ENCODE measurements around the gene ULK4.

DNA sequence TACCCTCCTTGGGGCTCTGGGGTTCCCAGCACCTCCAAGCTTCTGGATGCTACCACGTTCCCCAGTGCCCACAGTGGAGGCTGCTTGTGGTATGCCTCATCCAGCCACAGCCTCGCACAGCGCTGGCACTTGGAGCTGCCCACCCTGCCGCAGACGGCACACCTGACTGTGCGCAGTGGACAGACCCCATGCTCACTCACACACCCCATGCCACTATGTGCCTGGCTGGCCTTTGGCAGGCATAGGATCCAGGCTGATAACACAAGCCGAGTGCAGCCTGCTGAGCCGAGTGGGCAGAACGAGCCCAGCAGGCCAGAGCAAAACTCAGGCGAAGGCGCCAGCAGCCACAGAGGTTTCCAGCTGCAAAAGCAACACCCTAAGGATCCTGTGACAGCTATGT lies 311.5 kb downstream of the ULK4 start:
- TF ChIP-seq, protein P1, sequence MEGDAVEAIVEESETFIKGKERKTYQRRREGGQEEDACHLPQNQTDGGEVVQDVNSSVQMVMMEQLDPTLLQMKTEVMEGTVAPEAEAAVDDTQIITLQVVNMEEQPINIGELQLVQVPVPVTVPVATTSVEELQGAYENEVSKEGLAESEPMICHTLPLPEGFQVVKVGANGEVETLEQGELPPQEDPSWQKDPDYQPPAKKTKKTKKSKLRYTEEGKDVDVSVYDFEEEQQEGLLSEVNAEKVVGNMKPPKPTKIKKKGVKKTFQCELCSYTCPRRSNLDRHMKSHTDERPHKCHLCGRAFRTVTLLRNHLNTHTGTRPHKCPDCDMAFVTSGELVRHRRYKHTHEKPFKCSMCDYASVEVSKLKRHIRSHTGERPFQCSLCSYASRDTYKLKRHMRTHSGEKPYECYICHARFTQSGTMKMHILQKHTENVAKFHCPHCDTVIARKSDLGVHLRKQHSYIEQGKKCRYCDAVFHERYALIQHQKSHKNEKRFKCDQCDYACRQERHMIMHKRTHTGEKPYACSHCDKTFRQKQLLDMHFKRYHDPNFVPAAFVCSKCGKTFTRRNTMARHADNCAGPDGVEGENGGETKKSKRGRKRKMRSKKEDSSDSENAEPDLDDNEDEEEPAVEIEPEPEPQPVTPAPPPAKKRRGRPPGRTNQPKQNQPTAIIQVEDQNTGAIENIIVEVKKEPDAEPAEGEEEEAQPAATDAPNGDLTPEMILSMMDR (IDR thresholded peaks at IDR 0.05): no peak
- TF ChIP-seq POLR2A (IDR thresholded peaks at IDR 0.05): no peak

All from lower leg skin (tissue), 3 donors.